Ovary (tissue), 9 donors: ENCODE data around the gene ELK3. TPM values are rescaled to one million over a fixed set of nuclear protein-coding genes. Genes with fewer than 3 reads are reported as not detected.

Experiments
- DNase-seq, 5 donors: peaks; one replicate each; pipeline ENCODE4 v3.0.0-alpha.2; 2019 to 2020
- H3K27ac ChIP-seq, 2 donors: fragments of 200-600 bp; one replicate each; pipeline versions ENCODE4 v1.5.1 to v1.8.0; 2019 to 2022
- H3K27me3 ChIP-seq: fragments of 200-600 bp; one replicate; pipeline ENCODE4 v1.8.0; 2022
- H3K36me3 ChIP-seq: fragments of 200-600 bp; sonication (generic); one replicate; pipeline ENCODE4 v1.5.1; 2019
- H3K4me1 ChIP-seq: one replicate; pipeline ENCODE4 v1.8.1; 2013; ENCODE audit warnings: mild to moderate bottlenecking, moderate library complexity; ENCODE audit not compliant: insufficient read depth
- H3K4me3 ChIP-seq: fragments of 200-600 bp; sonication (generic); one replicate; pipeline ENCODE4 v1.5.1; 2017
- H3K9me3 ChIP-seq, 2 donors: fragments of 200-600 bp in 1 of 2; sonication (generic) in 1 of 2; one replicate each; pipeline versions ENCODE4 v1.5.1 to v1.8.1; 2013 to 2019; ENCODE audit warnings: mild to moderate bottlenecking in 1 of 2, moderate library complexity in 1 of 2
- CTCF ChIP-seq, 3 donors: fragments of 450-650 bp in 2 of 3; fragments of 200-600 bp in 1 of 3; IDR thresholded peaks; one replicate each; pipeline versions ENCODE4 v1.5.1 to v1.8.0; 2016 to 2022; ENCODE audit warnings: antibody characterized with exemption in 3 of 3, mild to moderate bottlenecking in 1 of 3
- EP300 ChIP-seq: sonication (generic); formaldehyde crosslinking; IDR thresholded peaks from one replicate; pipeline ENCODE4 v1.6.1; 2017; ENCODE audit warnings: antibody characterized with exemption
- POLR2A ChIP-seq: fragments of 450-650 bp; IDR thresholded peaks from one replicate; pipeline ENCODE4 v1.6.1; 2017; ENCODE audit warnings: antibody characterized with exemption, mild to moderate bottlenecking, moderate library complexity
- WGBS, 3 donors: extraction: QIAGEN DNeasy Blood & Tissue Kit in 1 of 3; methylation state at CpG; one replicate each; pipeline versions ENCODE4 v1.1.5 to v1.1.7; 2013 to 2017; 5-methylcytosine and 5-hydroxymethylcytosine counted together
- intact Hi-C, 4 donors: fragments of 100-400 bp; cut with DNase I; formaldehyde crosslinking; loops; one replicate each; pipeline versions ENCODE4 v1.11.0 to v1.15.1; 2022 to 2023
- polyA plus RNA-seq, 2 donors: library from polyadenylated mRNA; stranded (reverse); fragments of 200-250 nt in 1 of 2; fragments of 350-450 nt in 1 of 2; fragmentation: Illumina TruSeq in 1 of 2; extraction: RNeasy Lipid Tissue Mini Kit (QIAGEN cat#74804) in 1 of 2; gene quantifications; one replicate each; pipeline ENCODE4 v1.2.3, GENCODE V29; 2013 to 2014
- total RNA-seq, 7 donors: library from RNA; depleted of rRNA in 2 of 7; stranded (reverse); fragments of >200 nt in 2 of 7; fragmentation: NEBNext Ultra II Directional in 3 of 7; extraction: Animal tissue kit (Norgen Biotek cat#: 25700) in 3 of 7; gene quantifications; one replicate each; pipeline versions ENCODE4 v1.1.0 to v1.2.4, GENCODE V29; 2016 to 2023
- donor health status: DM: no; HTN: no; CAD: no; lungs with moderate emphysema.
- donor health status: DM: no; HTN: no; CAD: no.
- donor health status: Bipolar disorder and iron deficiency.
- donor health status: DM: yes; HTN: yes; CAD: no.
- donor health status: DM: no; HTN: no; CAD: no.
- donor health status: DM: yes; HTN: yes; CAD: no.

ELK3 gene
- total and polyA plus RNA-seq, 9 donors, result 11.5 to 25.9 (median 15.6) TPM

- H3K9me3 ChIP-seq, result no peaks in the 10 kb centered on the region
- TF ChIP-seq POLR2A, result no peak
- TF ChIP-seq EP300, result no peak
- TF ChIP-seq CTCF (IDR thresholded peaks at IDR 0.05), result no peak
- 73 to 85% (median 78%) methylated on average over 12 of the region's 12 CpGs for WGBS, 3 donors
- no peak overlapping the region for H3K4me3 ChIP-seq
- peaks cover 5% of the 10 kb centered on the region for H3K4me1 ChIP-seq
- DNase-seq, result no peak
- intact Hi-C loops, result loop anchor here in 1 of 4 donors (10.0 kb wide), 2 partner anchors 177 to 267 kb away; partner anchors contain the start of gene CDK17
- no peak overlapping the region for H3K27ac ChIP-seq
- H3K27me3 ChIP-seq, result no peaks in the 10 kb centered on the region
- H3K36me3 ChIP-seq, result no peaks in the 10 kb centered on the region
Observed at GRCh38 chr12:96227365-96228106, 33.4 kb downstream of the ELK3 start.

- TF ChIP-seq CTCF (IDR thresholded peaks at IDR 0.05), result no peak
- H3K9me3 ChIP-seq, result no peaks in the 10 kb centered on the region
- DNase-seq, result no peak
- intact Hi-C loops, result loop anchor here in 1 of 4 donors (10.0 kb wide), 2 partner anchors 176 to 266 kb away; partner anchors contain the start of gene CDK17
- no peaks in the 10 kb centered on the region for H3K36me3 ChIP-seq
- WGBS, 3 donors, result 79 to 84% (median 84%) methylated on average over 12 of the region's 12 CpGs
- no peak overlapping the region for H3K27ac ChIP-seq
- H3K27me3 ChIP-seq, result no peaks in the 10 kb centered on the region
- peaks cover 10% of the 10 kb centered on the region for H3K4me1 ChIP-seq
- no peak overlapping the region for H3K4me3 ChIP-seq
Observed at GRCh38 chr12:96228566-96229248, 34.5 kb downstream of the ELK3 start.

- WGBS, 3 donors, result 92% methylated on average over 13 of the region's 13 CpGs
- no peaks in the 10 kb centered on the region for H3K27me3 ChIP-seq
- H3K4me3 ChIP-seq, result no peak overlapping the region
- H3K27ac ChIP-seq, result no peak overlapping the region
- intact Hi-C loops, result loop anchor here in 1 of 4 donors (5.0 kb wide), 1 partner anchor 167 kb away; no protein-coding TSS in a partner anchor
- no peak for DNase-seq
- H3K9me3 ChIP-seq, result no peaks in the 10 kb centered on the region
- peaks cover 14% of the 10 kb centered on the region for H3K4me1 ChIP-seq
- no peaks in the 10 kb centered on the region for H3K36me3 ChIP-seq
- TF ChIP-seq EP300 (no peak), POLR2A (no peak), CTCF (IDR thresholded peaks at IDR 0.05) (no peak)
Observed at GRCh38 chr12:96230646-96231045, 36.5 kb downstream of the ELK3 start.

- peak overlapping the region in 1 of 2 donors; percentile 61 for H3K27ac ChIP-seq
- TF ChIP-seq CTCF (IDR thresholded peaks at IDR 0.05) (no peak), EP300 (no peak), POLR2A (no peak)
- intact Hi-C loops, result loop anchor here in 1 of 4 donors (5.0 kb wide), 1 partner anchor 164 kb away; no protein-coding TSS in a partner anchor
- peaks cover 21% of the 10 kb centered on the region for H3K4me1 ChIP-seq
- H3K9me3 ChIP-seq, result no peaks in the 10 kb centered on the region
- peak; percentile 44 to 84 (median 66) for DNase-seq
- 26 to 40% (median 29%) methylated on average over 7 of the region's 7 CpGs for WGBS, 3 donors
- H3K27me3 ChIP-seq, result no peaks in the 10 kb centered on the region
- no peaks in the 10 kb centered on the region for H3K36me3 ChIP-seq
- H3K4me3 ChIP-seq, result no peak overlapping the region
Observed at GRCh38 chr12:96233168-96233567, 39.0 kb downstream of the ELK3 start.
